MM.1S (cell line): Measurements from ENCODE around the gene KLHL36.

ENCODE experiments used
- DNase-seq: peaks from one replicate; pipeline ENCODE4 v3.0.0-alpha.2; 2015
- H2AFZ ChIP-seq: fragments of 300-600 bp; sonication (generic); 2 replicates; pipeline ENCODE4 v1.6.0; 2016; ENCODE audit warnings: antibody characterized with exemption, low read length
- H3F3A ChIP-seq: fragments of 300-600 bp; sonication (generic); 2 replicates; pipeline ENCODE4 v1.6.1; 2016; ENCODE audit warnings: mild to moderate bottlenecking, antibody characterized with exemption, low read length, moderate library complexity, mixed read lengths; ENCODE audit not compliant: insufficient read depth
- H3K27ac ChIP-seq: fragments of 300-600 bp; sonication (generic); 2 replicates; pipeline ENCODE4 v1.5.1; 2016; ENCODE audit warnings: mild to moderate bottlenecking, low read length
- H3K27me3 ChIP-seq: fragments of 300-600 bp; sonication (generic); replicated peaks from 2 replicates; pipeline ENCODE4 v1.6.0; 2016; ENCODE audit warnings: low read length; ENCODE audit not compliant: insufficient read depth
- H3K36me3 ChIP-seq: fragments of 300-600 bp; sonication (generic); replicated peaks from 2 replicates; pipeline ENCODE4 v1.6.1; 2016; ENCODE audit warnings: mild to moderate bottlenecking, low read length, mixed read lengths; ENCODE audit not compliant: insufficient read depth
- H3K4me1 ChIP-seq: fragments of 300-600 bp; sonication (generic); 2 replicates; pipeline ENCODE4 v1.6.1; 2016; ENCODE audit warnings: low read length, mixed read lengths
- H3K4me2 ChIP-seq: fragments of 300-600 bp; sonication (generic); 2 replicates; pipeline ENCODE4 v1.6.0; 2016; ENCODE audit warnings: low read depth, low read length
- H3K4me3 ChIP-seq: fragments of 300-600 bp; sonication (generic); 2 replicates; pipeline ENCODE4 v1.5.1; 2016; ENCODE audit warnings: low read length, mixed read lengths
- H3K79me2 ChIP-seq: fragments of 300-600 bp; sonication (generic); 2 replicates; pipeline ENCODE4 v1.6.1; 2016; ENCODE audit warnings: mixed run types, low read length, mixed read lengths
- H3K9ac ChIP-seq: fragments of 300-600 bp; sonication (generic); 2 replicates; pipeline ENCODE4 v1.6.1; 2016; ENCODE audit warnings: low read length, mixed read lengths
- H3K9me2 ChIP-seq: fragments of 300-600 bp; sonication (generic); replicated peaks from 2 replicates; pipeline ENCODE4 v1.6.1; 2016; ENCODE audit warnings: mild to moderate bottlenecking, low read length, mixed read lengths; ENCODE audit not compliant: insufficient read depth
- H3K9me3 ChIP-seq: fragments of 300-600 bp; sonication (generic); replicated peaks from 2 replicates; pipeline ENCODE4 v1.6.1; 2016; ENCODE audit warnings: mild to moderate bottlenecking, low read length, mixed read lengths; ENCODE audit not compliant: insufficient read depth
- H4K20me1 ChIP-seq: fragments of 300-600 bp; sonication (generic); 2 replicates; pipeline ENCODE4 v1.6.1; 2016; ENCODE audit warnings: mild to moderate bottlenecking, low read length, moderate library complexity, mixed read lengths; ENCODE audit not compliant: insufficient read depth
- EZH2 ChIP-seq: fragments of 300-600 bp; sonication (generic); optimal IDR thresholded peaks from 2 replicates; pipeline ENCODE3; 2017; ENCODE audit warnings: low read depth, mild to moderate bottlenecking, antibody characterized with exemption, low read length, mixed read lengths
- EZH2phosphoT487 ChIP-seq: fragments of 300-600 bp; sonication (generic); IDR thresholded peaks from 2 replicates; pipeline ENCODE4 v1.6.1; 2018; ENCODE audit warnings: antibody characterized with exemption, low read length
- TF ChIP-seq, protein P1 (sequence below): fragments of 300-600 bp; sonication (generic); IDR thresholded peaks from 2 replicates; pipeline ENCODE4 v1.5.1; 2016; ENCODE audit warnings: antibody characterized with exemption, low read length, mixed read lengths

KLHL36 gene

DNA sequence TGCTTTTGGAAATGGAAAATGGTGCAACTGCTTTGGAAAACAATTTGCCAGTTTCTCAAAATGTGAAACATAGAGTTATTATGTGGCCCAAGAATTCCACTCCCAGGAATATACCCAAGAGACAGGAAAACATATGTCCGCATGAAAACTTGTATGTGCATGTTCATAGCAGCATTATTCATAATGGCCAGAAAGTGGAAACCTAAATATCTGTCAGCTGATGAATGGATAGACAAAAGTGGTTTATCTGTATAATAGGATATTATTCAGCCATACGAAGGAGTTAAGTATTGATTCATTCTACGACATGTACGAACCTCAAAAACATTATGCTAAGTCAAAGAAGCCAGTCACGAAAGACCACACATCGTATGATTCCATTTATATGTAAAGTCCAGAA is 22.8 kb upstream of the KLHL36 start:
- Histone ChIP-seq H3K36me3 (no peaks in the 10 kb centered on the region), H3K4me3 (no peak overlapping the region), H2AFZ (no peak overlapping the region), H3K4me1 (peaks cover 6% of the 10 kb centered on the region), H3K27me3 (no peaks in the 10 kb centered on the region), H3K9me2 (no peaks in the 10 kb centered on the region), H3K4me2 (no peak overlapping the region), H3K27ac (no peak overlapping the region), H3K9ac (no peak overlapping the region), H4K20me1 (no peaks in the 10 kb centered on the region), H3K9me3 (no peaks in the 10 kb centered on the region), H3K79me2 (no peaks in the 10 kb centered on the region), H3F3A (peaks cover 4% of the 10 kb centered on the region; the same call in 1 of the 2 replicates)
- no peak for TF ChIP-seq EZH2
- TF ChIP-seq, protein P1, sequence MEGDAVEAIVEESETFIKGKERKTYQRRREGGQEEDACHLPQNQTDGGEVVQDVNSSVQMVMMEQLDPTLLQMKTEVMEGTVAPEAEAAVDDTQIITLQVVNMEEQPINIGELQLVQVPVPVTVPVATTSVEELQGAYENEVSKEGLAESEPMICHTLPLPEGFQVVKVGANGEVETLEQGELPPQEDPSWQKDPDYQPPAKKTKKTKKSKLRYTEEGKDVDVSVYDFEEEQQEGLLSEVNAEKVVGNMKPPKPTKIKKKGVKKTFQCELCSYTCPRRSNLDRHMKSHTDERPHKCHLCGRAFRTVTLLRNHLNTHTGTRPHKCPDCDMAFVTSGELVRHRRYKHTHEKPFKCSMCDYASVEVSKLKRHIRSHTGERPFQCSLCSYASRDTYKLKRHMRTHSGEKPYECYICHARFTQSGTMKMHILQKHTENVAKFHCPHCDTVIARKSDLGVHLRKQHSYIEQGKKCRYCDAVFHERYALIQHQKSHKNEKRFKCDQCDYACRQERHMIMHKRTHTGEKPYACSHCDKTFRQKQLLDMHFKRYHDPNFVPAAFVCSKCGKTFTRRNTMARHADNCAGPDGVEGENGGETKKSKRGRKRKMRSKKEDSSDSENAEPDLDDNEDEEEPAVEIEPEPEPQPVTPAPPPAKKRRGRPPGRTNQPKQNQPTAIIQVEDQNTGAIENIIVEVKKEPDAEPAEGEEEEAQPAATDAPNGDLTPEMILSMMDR = no peak
- no peak for TF ChIP-seq EZH2phosphoT487
- DNase-seq = no peak

DNA sequence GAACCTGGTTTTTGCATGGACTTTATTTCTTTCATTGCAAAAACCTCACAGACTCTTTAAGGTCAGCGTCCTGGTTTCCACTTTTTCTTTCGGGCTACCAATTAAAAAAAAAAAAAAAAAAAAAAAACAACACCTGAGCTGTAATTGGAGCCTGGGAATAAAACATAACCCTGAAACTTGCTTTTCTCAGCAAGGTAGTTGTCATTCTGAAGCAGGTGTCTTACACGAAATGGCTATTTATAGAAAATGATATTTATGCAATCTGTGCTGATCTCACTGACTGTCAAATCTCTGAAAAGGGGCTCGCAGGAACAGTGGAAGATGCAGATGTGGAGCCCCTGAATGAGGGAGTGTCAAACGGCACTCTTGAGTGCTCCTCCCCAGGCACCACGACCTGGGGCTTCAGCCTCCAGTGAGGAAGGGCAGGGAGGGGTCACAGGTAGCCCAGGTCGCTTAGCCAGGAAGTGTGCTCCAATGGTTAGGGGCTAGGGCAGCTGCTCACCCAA is 20.0 kb upstream of the KLHL36 start:
- H4K20me1 ChIP-seq = no peaks in the 10 kb centered on the region
- no peak for TF ChIP-seq EZH2phosphoT487
- TF ChIP-seq, protein P1 = no peak
- TF ChIP-seq EZH2 = no peak
- no peaks in the 10 kb centered on the region for H3K27me3 ChIP-seq
- no peaks in the 10 kb centered on the region for H3K36me3 ChIP-seq
- H3K27ac ChIP-seq = peak overlapping the region; percentile 84
- no peaks in the 10 kb centered on the region for H3K9me2 ChIP-seq
- H3K4me1 ChIP-seq = peaks cover 6% of the 10 kb centered on the region
- peak overlapping the region; percentile 43 for H3K4me3 ChIP-seq
- peak overlapping the region; percentile 56; the same call in 1 of the 2 replicates for H2AFZ ChIP-seq
- H3K9me3 ChIP-seq = no peaks in the 10 kb centered on the region
- peak; percentile 75 for DNase-seq
- H3F3A ChIP-seq = peaks cover 8% of the 10 kb centered on the region
- H3K9ac ChIP-seq = peak overlapping the region; percentile 46
- H3K4me2 ChIP-seq = peak overlapping the region; percentile 74
- H3K79me2 ChIP-seq = no peaks in the 10 kb centered on the region

DNA sequence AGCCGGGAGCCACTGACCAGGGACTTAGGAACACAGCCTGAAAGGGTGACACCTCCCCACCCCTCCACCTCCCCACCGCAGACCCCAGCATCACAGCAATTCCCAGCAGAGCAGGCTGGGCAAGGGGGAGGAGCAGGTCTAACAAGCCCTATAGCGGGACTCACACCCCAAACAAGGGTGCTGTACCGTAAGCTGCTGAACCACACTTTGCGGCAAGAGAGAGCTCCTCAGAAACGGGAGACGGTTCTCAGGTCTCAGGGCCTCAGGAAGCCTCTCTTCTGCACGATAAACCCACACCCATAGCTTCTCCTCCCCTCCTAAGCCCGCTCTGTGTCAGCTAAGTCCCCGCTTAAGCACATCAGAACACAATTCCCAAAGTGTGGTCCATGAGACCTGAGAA is 18.7 kb upstream of the KLHL36 start:
- H3K4me3 ChIP-seq = no peak overlapping the region
- no peaks in the 10 kb centered on the region for H4K20me1 ChIP-seq
- H3K27ac ChIP-seq = no peak overlapping the region
- no peak overlapping the region for H2AFZ ChIP-seq
- peaks cover 8% of the 10 kb centered on the region for H3F3A ChIP-seq
- no peaks in the 10 kb centered on the region for H3K9me3 ChIP-seq
- H3K9me2 ChIP-seq = no peaks in the 10 kb centered on the region
- no peak overlapping the region for H3K4me2 ChIP-seq
- no peak for TF ChIP-seq EZH2
- no peak overlapping the region for H3K9ac ChIP-seq
- peaks cover 6% of the 10 kb centered on the region for H3K4me1 ChIP-seq
- H3K79me2 ChIP-seq = no peaks in the 10 kb centered on the region
- H3K36me3 ChIP-seq = no peaks in the 10 kb centered on the region
- no peak for DNase-seq
- H3K27me3 ChIP-seq = no peaks in the 10 kb centered on the region

DNA sequence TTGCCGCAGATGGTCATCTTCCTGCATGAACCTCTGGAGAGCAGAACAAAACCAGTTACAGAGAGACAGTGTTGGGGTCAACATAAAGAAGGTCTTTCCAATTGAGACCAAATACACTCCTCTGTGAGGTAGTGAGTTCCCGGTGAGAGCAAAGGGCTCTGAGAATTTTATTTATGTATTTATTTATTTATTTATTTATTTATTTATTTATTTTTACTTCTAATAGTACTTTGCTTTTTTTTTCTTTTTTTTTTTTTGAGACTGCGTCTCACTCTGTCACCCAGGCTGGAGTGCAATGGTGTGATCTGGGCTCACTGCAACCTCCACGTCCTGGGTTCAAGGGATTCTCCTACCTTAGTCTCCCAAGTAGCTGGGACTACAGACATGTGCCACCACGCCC is 18.3 kb upstream of the KLHL36 start:
- Histone ChIP-seq H3K4me3 (no peak overlapping the region), H3K4me1 (peaks cover 6% of the 10 kb centered on the region), H3F3A (peaks cover 8% of the 10 kb centered on the region), H3K9me2 (no peaks in the 10 kb centered on the region), H3K4me2 (no peak overlapping the region), H3K27ac (no peak overlapping the region), H3K27me3 (no peaks in the 10 kb centered on the region), H3K36me3 (no peaks in the 10 kb centered on the region), H4K20me1 (no peaks in the 10 kb centered on the region), H3K79me2 (no peaks in the 10 kb centered on the region), H3K9ac (no peak overlapping the region), H2AFZ (no peak overlapping the region), H3K9me3 (no peaks in the 10 kb centered on the region)
- DNase-seq = no peak
- TF ChIP-seq, protein P1 = no peak
- TF ChIP-seq EZH2phosphoT487 (no peak), EZH2 (no peak)
